Measurements from ENCODE around the gene ASB1.

The ASB1 gene

DNA sequence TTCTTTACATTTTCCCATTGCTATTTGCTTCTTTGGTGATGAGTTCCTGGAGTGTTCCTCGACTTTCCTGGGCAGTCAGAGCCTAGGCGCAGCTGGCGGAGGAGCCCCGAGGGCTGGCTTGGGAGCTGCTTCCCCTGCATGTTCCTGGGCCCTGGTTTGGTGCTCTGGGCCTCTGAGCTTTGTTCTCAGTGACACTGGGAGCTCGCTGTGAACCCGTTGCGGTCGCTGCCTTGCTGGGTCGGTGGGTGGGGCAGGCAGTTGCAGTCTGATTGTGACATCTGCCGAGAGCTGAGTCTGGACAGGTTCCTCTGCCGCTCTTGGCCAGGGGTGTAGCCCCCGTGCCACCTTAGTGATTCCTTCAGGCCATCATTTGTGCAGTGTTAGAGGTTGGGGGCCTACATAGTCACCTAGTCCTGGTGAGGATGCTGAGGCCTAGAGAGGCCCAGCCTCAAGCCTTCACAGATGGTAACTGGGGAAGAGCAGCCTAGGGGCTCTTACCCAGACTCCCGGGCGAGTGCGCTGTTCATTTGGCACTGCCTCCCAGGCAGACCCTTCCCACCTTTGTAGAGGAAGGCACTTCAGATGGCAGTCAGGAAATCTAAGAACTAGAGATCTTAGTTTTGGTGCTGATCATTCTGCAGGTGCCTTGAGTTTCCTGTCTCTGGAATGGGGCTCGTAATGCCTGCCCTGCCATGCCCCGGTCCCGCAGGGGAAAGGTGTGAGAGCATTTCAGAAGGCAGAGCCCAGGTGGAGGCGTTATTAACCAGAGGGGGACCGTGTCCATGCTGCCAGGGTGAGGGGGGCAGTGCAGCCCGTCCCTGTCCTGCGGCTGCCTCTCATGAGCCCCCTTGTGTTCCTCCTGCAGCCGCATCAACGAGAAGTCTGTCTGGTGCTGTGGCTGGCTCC, 8.4 kb downstream of the ASB1 start:
- TF ChIP-seq, protein P1, sequence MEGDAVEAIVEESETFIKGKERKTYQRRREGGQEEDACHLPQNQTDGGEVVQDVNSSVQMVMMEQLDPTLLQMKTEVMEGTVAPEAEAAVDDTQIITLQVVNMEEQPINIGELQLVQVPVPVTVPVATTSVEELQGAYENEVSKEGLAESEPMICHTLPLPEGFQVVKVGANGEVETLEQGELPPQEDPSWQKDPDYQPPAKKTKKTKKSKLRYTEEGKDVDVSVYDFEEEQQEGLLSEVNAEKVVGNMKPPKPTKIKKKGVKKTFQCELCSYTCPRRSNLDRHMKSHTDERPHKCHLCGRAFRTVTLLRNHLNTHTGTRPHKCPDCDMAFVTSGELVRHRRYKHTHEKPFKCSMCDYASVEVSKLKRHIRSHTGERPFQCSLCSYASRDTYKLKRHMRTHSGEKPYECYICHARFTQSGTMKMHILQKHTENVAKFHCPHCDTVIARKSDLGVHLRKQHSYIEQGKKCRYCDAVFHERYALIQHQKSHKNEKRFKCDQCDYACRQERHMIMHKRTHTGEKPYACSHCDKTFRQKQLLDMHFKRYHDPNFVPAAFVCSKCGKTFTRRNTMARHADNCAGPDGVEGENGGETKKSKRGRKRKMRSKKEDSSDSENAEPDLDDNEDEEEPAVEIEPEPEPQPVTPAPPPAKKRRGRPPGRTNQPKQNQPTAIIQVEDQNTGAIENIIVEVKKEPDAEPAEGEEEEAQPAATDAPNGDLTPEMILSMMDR (IDR thresholded peaks at IDR 0.05; ENCODE audit: borderline replicate concordance, control extremely low read depth, extremely low read depth, insufficient read depth, missing control alignments) = no peak
- no peak for DNase-seq (ENCODE audit: low spot score)
- in situ Hi-C loops (cut with MboI; ENCODE audit: low sequenced_read_pairs, unreplicated experiment) = no loop called here

DNA sequence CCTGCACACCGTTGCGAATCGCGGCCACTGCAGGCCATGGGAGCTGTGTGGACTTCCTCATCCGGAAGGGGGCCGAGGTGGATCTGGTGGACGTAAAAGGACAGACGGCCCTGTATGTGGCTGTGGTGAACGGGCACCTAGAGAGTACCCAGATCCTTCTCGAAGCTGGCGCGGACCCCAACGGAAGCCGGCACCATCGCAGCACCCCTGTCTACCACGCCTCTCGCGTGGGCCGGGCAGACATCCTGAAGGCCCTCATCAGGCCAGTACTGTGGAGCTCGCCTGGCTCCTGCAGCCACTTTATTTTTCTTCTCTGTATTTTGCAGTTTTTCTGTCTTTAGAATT, 9.0 kb downstream of the ASB1 start:
- in situ Hi-C loops (cut with MboI; ENCODE audit: low sequenced_read_pairs, unreplicated experiment) = no loop called here
- TF ChIP-seq, protein P1 (IDR thresholded peaks at IDR 0.05; ENCODE audit: borderline replicate concordance, control extremely low read depth, extremely low read depth, insufficient read depth, missing control alignments) = no peak
- no peak for DNase-seq (ENCODE audit: low spot score)

DNA sequence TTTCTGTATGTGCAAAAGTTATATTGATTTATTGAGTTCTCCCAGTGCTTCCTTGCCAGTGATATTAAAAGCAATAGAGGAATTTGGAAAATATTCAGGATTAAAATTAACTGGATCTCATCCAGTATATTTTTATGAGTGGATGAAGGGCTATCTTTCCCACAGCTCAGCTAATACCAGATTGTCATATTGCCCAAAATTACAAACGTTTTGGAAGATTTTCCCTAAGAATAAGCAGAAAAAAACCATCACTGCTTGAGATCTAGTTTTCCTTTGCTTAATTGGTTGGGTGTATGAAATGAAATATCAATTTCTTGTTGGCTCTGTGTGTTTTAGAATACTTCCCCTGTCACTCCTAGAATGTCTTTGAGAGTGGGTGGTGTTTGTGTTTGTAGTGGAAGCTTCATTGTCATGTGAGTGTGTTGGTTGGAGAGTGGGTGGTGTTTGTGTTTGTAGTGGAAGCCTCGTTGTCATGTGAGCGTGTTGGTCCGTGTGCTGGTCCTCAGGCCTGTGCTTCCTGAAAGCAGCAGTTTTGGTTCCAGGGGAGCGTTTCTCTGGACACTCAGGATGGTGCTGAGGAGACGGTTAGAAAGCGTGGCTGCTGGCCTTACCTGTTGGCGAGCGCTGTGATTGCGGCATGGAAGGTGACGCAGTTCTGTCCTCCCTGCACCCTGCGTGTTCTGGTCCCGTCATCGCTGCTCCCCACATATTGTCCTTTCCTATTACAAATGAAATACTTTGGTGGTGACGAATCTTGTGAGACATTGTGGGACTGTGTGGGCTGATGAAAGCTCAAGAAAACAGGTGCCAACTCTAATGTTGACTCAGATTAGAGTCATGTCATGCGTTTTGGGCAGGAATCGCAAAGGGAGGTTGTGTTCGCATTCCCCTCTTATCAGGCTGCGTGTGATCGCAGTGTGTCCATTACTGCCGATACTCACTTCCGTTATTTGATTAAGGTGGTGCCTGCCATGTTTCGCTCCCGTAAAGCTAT, 12.4 kb downstream of the ASB1 start:
- in situ Hi-C loops (cut with MboI; ENCODE audit: low sequenced_read_pairs, unreplicated experiment) = no loop called here
- DNase-seq (ENCODE audit: low spot score) = no peak
- TF ChIP-seq, protein P1 (IDR thresholded peaks at IDR 0.05; ENCODE audit: borderline replicate concordance, control extremely low read depth, extremely low read depth, insufficient read depth, missing control alignments) = no peak

DNA sequence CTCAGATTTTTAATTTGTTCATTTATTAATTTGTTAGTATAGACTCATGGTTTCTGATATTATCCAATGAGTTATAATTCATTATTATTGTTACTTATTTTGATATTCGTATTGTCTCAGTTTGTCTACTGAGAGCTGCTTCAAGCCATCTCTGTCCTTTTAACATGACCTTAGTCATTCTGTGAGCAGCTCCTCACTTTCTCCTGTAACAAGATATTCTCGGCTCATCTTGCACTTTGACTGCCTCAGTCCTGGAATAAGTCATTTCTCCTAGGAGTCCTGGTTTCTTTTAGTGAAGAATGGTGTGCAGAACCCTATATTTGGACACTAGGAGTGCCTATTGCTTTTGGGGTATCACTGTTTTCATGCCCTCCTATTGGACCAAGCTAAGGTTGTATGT, 13.2 kb downstream of the ASB1 start:
- in situ Hi-C loops (cut with MboI; ENCODE audit: low sequenced_read_pairs, unreplicated experiment) = no loop called here
- TF ChIP-seq, protein P1 (IDR thresholded peaks at IDR 0.05; ENCODE audit: borderline replicate concordance, control extremely low read depth, extremely low read depth, insufficient read depth, missing control alignments) = no peak
- DNase-seq (ENCODE audit: low spot score) = no peak

DNA sequence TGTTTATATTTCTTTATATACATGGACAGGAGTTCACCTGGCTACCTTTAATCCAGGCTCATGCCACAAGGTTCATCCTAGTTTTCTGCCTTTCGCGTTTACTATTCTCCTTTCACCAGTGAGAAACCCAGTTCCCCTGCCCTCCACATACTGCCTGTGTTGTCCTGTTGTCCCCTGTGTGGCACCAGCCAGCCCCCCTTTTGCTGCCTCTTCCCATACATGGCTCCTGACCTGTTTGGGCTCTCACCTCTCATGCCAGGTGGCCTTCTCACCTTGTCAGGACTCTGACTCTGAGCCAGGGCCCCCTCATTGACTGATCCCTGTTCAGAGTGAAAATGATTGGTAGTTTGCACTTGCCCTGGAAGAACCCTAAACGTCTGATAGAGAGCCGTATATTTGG, 13.6 kb downstream of the ASB1 start:
- in situ Hi-C loops (cut with MboI; ENCODE audit: low sequenced_read_pairs, unreplicated experiment) = no loop called here
- TF ChIP-seq, protein P1 (IDR thresholded peaks at IDR 0.05; ENCODE audit: borderline replicate concordance, control extremely low read depth, extremely low read depth, insufficient read depth, missing control alignments) = no peak
- no peak for DNase-seq (ENCODE audit: low spot score)

DNA sequence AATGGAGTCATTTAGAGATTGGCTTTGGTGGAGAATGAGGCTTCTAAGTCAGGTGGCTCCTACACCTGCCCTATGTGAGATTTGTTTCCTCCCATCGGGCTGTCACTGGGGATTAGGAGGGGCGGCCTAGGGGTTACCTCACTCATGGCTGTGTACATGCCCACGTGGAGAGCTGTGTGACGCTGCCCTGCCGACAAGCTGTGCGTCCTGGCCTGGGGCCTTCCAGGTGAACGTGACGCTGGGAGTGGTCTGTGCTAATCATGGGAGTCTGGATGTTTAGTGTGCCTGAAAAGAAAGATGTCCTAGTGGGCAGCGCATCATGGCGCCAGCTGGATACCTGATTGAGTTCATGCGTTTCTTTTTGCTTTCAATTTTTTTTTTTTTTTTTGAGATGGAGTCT, 14.0 kb downstream of the ASB1 start:
- DNase-seq (ENCODE audit: low spot score) = no peak
- in situ Hi-C loops (cut with MboI; ENCODE audit: low sequenced_read_pairs, unreplicated experiment) = no loop called here
- TF ChIP-seq, protein P1 (IDR thresholded peaks at IDR 0.05; ENCODE audit: borderline replicate concordance, control extremely low read depth, extremely low read depth, insufficient read depth, missing control alignments) = no peak

Data from GM13976 (cell line).